GM19193 (cell line): ENCODE results near the gene CDH4.

ENCODE experiments used
- POLR2A ChIP-seq: IDR thresholded peaks from 4 replicates; pipeline ENCODE4 v1.6.1; 2011; ENCODE audit not compliant: insufficient read depth, insufficient read length; ENCODE audit errors: extremely low read depth

Gene CDH4

DNA sequence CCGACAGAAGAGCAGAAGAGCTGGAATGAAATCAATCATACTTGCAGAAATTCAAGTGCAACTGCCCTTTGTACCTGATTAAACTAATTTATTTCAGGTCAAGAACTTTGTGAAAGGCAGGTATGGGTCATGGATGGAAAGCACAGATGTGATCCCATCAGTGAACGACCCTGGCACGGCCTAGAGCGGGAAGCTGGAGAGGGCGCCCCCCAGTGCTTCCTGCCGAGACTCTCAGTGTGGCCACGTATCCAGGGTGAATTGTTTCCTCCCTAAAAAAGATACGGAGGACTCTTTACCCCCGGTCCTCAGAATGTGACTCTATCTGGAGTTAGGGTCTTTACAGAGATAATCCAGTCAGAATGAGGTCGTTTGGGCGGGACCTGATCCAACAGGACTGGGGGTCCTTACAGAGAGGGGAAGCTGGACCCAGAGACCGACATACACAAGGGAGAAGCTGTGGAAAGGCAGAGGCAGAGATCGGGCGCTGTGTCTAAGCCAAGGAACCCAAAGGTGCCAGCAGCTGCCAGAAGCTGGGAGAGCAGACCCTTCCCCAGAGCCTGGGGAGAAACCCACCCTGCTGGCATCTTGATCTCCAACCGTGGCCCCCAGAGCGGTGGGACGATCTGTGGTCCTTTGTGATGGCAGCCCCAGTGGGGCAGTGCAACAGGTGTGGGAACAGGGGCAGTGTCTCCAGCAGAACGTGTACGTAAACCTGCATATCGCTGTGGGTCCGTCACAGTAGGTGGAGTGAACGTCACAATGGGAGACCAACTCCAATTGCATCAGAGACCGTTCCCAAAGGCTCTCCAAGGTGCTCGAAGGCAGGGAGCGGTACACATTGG, 721.7 kb downstream of the CDH4 start:
- TF ChIP-seq POLR2A, result no peak

DNA sequence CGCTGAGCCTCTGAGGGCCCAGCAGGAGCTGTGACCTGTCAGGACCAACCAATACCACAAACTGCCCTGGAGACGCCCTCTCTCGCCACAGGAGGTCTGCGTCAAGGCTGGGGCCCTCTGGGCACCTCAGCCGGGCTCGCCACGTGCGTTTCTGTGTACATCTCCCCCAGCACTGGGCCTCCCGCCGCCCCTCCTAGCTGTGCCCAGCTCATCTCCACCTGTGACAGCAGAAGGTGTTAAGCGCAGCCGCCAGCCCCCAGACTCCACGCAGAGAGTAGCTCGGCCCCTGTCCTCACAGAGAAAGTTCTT, 722.2 kb downstream of the CDH4 start:
- no peak for TF ChIP-seq POLR2A

DNA sequence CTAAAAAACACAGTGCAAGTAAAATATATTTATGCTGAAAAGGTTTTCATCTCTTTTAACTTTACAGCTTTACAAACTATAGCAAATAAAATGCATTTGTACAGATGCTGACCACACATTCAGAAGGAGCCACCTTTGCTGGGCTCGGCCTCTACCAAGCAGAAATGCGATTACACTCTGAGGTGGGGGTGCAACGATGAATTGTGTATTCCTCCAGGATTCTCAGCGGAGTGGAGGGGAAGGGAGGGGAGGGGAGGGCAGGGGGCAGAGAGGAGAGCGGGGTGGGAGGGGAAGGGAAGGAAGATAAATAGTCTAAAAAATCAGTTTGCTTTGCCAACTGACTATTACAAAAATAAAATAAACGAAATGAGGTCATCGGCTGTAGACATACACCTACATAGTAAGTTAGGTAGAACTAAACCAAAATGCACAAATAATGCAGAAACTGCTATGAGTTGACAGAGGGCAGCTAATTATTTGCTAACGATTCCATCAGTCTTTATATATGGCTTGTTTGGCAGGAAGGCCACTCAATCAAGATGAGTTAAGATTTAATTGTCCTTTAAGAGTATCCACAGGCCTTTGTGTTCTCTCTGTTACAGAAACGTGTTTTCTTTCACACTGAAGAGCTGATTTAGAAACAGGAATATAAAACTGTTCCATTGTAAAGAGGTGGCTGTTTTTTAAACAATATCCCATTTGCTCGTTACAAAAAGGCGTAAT, 723.5 kb downstream of the CDH4 start:
- no peak for TF ChIP-seq POLR2A

GRCh38 chr20:61976263-61976643, 724.2 kb downstream of the CDH4 start:
- no peak for TF ChIP-seq POLR2A

DNA sequence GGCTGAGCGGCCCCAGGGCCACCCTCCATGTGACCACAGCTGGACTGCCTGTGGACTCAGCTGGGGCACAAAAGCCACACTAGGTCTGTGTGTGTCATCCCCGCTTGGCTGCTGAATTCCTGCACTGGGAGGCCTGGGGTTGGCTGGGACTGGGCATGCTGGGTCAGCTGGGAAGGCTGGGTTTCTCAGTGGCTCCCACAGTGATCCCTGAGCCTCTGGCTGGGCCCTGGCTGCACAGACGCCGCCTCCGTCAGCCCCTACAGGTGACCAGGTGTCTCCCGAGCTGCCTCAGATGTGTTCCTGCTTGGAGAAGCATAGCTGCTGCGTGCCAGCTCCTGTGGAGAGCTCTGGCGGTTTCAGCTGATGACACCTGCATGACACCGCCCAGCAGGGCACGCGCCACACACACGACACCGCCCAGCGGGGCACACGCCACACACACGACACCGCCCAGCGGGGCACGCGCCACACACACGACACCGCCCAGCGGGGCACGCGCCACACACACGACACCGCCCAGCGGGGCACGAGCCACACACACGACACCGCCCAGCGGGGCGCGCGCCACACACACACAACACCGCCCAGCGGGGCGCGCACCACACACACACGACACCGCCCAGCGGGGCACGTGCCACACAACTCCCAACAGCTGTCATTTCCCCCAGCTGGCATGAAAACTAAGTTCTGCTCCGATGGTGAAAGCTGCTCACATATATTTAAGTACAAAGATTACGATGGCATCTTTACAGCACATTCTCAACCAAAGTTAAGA, 724.8 kb downstream of the CDH4 start:
- no peak for TF ChIP-seq POLR2A

- TF ChIP-seq POLR2A, result no peak
Measured at GRCh38 chr20:61977419-61977786, 725.3 kb downstream of the CDH4 start.

DNA sequence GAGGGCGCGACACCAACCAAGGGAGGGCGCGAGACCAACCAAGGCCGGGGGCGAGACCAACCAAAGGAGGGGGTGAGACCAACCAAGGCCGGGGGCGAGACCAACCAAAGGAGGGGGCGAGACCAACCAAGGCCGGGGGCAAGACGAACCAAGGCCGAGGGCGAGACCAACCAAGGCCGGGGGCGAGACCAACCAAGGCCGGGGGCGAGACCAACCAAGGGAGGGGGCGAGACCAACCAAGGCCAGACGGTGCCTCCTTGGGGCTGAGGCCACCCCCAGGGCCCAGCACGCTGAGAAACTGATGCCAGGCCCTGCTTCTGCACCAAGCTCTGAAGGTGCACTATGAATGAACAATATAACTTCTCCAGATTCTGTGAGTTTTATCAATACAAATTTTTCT, 726.4 kb downstream of the CDH4 start:
- TF ChIP-seq POLR2A, result no peak

- no peak for TF ChIP-seq POLR2A
Measured at GRCh38 chr20:61979090-61979489, 727.0 kb downstream of the CDH4 start.

GRCh38 chr20:61979701-61980635, 727.9 kb downstream of the CDH4 start:
- no peak for TF ChIP-seq POLR2A

DNA sequence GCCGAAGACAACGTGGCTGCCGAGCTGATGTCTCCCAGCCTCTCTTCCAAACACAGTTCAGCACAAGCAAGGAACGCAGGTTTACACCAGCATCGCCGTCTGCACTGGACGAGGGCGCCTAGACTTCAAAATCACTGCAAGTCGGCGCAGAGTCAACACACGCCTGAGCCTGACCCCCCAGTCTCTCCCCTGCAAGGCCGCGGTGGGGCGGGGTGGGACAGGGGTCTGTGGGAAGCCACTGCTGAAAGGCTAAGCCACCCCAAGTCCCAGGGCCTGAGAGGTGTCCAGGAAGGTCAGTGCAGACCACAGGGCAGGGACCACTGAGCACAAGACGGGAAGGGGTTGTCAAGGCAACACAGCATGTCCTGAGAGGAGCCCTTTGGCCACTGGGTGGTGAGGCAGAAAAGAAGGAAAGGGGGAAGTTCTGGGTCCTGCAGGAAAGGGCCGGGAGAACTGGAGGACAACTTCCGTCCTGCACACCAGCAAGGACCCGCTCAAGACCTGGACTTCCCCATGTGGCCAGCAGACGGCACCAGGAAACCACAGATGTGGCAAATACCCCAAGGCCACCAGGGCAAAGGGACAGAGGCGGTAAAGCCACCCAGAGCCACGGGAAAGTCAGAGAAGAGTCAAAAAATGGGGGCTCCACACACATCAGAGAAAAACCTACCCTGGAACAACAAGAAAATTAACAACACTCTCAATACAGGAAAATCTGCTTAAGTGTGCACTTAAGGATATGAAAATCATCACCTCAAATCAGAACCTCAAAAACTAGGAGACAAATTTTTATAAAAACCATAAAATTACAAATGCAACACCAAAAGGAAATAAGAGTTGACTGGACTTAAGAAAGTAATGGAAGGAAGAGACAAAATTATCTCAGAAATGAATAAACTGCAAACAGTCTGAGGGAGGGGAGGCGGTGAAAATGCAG, 728.9 kb downstream of the CDH4 start:
- no peak for TF ChIP-seq POLR2A

GRCh38 chr20:61982191-61982950, 730.3 kb downstream of the CDH4 start:
- no peak for TF ChIP-seq POLR2A

DNA sequence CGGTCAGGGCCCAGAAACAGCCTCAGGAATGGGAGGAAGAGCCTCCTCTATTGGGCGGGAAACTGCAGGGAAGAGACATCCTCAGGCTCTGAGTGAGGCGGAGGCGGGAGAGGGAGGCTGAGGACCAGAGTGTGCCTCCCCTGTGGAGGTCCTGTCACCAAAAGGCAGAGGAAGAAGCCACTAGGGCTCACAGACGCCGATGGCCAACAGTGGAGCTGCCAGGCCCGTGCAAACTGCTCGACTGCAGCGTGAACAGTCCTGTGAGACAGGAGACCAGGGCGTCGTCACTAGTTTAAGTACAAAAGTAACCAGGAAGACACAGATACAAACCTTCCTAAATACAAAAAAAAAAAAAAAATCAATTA, 730.9 kb downstream of the CDH4 start:
- no peak for TF ChIP-seq POLR2A

DNA sequence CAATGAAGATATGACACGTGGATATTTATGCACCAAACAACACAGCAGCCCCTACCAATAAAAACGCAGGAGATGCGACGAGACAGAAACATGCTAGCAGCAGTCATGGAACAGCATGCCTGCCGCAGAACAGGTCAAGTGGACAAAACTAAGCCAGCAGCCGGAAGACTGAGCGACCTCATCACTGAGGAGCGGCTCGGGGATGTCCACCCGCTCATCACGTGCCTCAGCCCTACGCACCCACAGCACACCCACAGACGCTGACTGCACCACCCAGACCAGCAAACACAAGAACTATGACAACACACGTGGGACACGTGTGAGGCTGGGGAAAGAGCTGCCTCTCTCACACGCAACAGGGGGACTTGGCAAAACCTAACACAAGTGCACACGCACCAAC, 731.9 kb downstream of the CDH4 start:
- TF ChIP-seq POLR2A, result no peak
